ENCODE results near the gene IFRD1. TPM values are rescaled to one million over a fixed set of nuclear protein-coding genes. Genes with fewer than 3 reads are reported as not detected.

IFRD1 gene
- total RNA-seq, 1 donor from 2014 or later, result 24.6 TPM

- Histone ChIP-seq H3K4me1 (peaks cover 7% of the 10 kb centered on the region), H3K36me3 (no peaks in the 10 kb centered on the region), H3K27ac (replicated peaks) (no peak overlapping the region), H3K4me3 (no peak overlapping the region), H3K9me3 (replicated peaks) (no peaks in the 10 kb centered on the region), H3K27me3 (ENCODE audit: low read depth) (no peaks in the 10 kb centered on the region)
- no peak for DNase-seq
- intact Hi-C loops (cut with micrococcal nuclease), result no loop called here
- TF ChIP-seq, protein P1, sequence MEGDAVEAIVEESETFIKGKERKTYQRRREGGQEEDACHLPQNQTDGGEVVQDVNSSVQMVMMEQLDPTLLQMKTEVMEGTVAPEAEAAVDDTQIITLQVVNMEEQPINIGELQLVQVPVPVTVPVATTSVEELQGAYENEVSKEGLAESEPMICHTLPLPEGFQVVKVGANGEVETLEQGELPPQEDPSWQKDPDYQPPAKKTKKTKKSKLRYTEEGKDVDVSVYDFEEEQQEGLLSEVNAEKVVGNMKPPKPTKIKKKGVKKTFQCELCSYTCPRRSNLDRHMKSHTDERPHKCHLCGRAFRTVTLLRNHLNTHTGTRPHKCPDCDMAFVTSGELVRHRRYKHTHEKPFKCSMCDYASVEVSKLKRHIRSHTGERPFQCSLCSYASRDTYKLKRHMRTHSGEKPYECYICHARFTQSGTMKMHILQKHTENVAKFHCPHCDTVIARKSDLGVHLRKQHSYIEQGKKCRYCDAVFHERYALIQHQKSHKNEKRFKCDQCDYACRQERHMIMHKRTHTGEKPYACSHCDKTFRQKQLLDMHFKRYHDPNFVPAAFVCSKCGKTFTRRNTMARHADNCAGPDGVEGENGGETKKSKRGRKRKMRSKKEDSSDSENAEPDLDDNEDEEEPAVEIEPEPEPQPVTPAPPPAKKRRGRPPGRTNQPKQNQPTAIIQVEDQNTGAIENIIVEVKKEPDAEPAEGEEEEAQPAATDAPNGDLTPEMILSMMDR (IDR thresholded peaks at IDR 0.05; ENCODE audit: borderline replicate concordance), result no peak
Measured at GRCh38 chr7:112430649-112431048, 19.6 kb upstream of the IFRD1 start.

- H3K4me3 ChIP-seq, result no peak overlapping the region
- intact Hi-C loops (cut with micrococcal nuclease), result no loop called here
- no peaks in the 10 kb centered on the region for H3K27me3 ChIP-seq (ENCODE audit: low read depth)
- no peak overlapping the region for H3K27ac ChIP-seq (replicated peaks)
- H3K36me3 ChIP-seq, result no peaks in the 10 kb centered on the region
- no peaks in the 10 kb centered on the region for H3K9me3 ChIP-seq (replicated peaks)
- TF ChIP-seq, protein P1 (IDR thresholded peaks at IDR 0.05; ENCODE audit: borderline replicate concordance), result no peak
- DNase-seq, result no peak
- peaks cover 7% of the 10 kb centered on the region for H3K4me1 ChIP-seq
Measured at GRCh38 chr7:112431803-112432202, 18.5 kb upstream of the IFRD1 start.

- no peak overlapping the region for H3K27ac ChIP-seq (replicated peaks)
- no peak for DNase-seq
- intact Hi-C loops (cut with micrococcal nuclease), result no loop called here
Measured at GRCh38 chr7:112433289-112433688, 17.0 kb upstream of the IFRD1 start.

DNA sequence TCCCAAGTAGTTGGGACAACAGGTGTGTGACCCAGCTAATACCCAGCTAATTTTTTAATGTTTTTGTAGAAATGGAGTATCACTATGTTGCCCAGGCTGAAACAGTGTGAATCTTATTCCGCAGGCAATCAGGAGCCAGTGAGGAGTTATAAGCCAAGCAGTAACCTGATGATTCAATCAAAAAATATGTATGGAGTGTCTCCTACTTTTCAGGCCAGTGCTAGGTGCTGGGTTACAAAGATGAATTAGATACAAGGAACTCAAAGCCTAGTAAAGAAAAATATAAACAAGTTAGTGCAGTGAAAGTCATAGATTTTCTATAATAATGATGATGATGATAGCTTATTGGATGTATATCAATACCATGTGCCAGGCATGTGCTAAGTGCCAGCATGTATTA is 13.2 kb upstream of the IFRD1 start:
- TF ChIP-seq, protein P1 (IDR thresholded peaks at IDR 0.05; ENCODE audit: borderline replicate concordance), result no peak
- Histone ChIP-seq H3K27ac (replicated peaks) (no peak overlapping the region), H3K36me3 (no peaks in the 10 kb centered on the region), H3K4me3 (no peak overlapping the region), H3K9me3 (replicated peaks) (no peaks in the 10 kb centered on the region), H3K4me1 (no peaks in the 10 kb centered on the region), H3K27me3 (ENCODE audit: low read depth) (no peaks in the 10 kb centered on the region)
- DNase-seq, result no peak
- intact Hi-C loops (cut with micrococcal nuclease), result no loop called here

More at GRCh38 chr7:112433289-112433688, 17.0 kb upstream of the IFRD1 start:
- Histone ChIP-seq H3K9me3 (replicated peaks) (no peaks in the 10 kb centered on the region), H3K27me3 (ENCODE audit: low read depth) (no peaks in the 10 kb centered on the region), H3K36me3 (no peaks in the 10 kb centered on the region), H3K4me1 (peaks cover under 1% of the 10 kb centered on the region), H3K4me3 (no peak overlapping the region)
- TF ChIP-seq, protein P1 (IDR thresholded peaks at IDR 0.05; ENCODE audit: borderline replicate concordance), result no peak

DNA sequence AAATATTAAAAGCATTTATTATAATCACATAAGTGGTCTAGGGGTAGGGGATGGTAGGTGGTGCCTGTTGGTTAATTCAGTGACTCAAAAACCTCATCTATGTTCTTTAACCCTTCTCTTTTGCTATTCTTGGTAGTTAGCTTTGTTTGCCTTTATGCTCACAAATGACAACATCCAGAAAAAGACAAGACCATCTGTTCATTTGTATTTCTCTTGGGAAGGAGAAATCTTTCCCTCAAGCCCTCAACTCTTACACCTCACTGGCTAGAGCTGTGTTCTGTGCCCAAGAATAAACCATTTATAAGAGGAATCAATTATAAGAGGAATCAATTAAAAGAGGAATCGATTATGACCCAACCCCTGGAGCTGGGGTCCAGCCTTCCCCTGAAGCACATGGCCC is 10.8 kb upstream of the IFRD1 start:
- Histone ChIP-seq H3K27ac (replicated peaks) (no peak overlapping the region), H3K36me3 (no peaks in the 10 kb centered on the region), H3K27me3 (ENCODE audit: low read depth) (no peaks in the 10 kb centered on the region), H3K4me3 (no peak overlapping the region), H3K4me1 (no peaks in the 10 kb centered on the region), H3K9me3 (replicated peaks) (no peaks in the 10 kb centered on the region)
- intact Hi-C loops (cut with micrococcal nuclease), result no loop called here
- TF ChIP-seq, protein P1 (IDR thresholded peaks at IDR 0.05; ENCODE audit: borderline replicate concordance), result no peak
- no peak for DNase-seq

DNA sequence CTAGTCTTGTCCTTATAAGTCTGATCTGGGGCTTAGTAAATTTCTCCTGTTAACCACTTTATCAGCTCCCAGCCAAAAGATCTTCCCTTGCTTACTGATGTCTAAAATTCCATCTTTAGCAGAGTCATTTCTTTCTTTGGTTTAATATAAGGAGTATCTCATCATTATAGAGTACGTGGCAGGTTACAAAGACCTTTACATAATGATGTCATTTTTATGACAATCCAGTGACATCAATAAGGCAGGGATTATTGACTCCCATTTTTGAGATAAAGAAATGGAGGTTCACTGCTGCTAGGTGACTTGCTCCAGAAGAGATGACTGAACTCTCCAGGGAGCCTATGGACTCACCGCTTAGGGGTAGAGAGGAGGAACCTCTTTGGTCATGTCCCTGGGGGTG is 8.1 kb upstream of the IFRD1 start:
- no peaks in the 10 kb centered on the region for H3K36me3 ChIP-seq
- H3K27ac ChIP-seq (replicated peaks), result no peak overlapping the region
- H3K4me1 ChIP-seq, result no peaks in the 10 kb centered on the region
- DNase-seq, result no peak
- H3K4me3 ChIP-seq, result no peak overlapping the region
- intact Hi-C loops (cut with micrococcal nuclease), result no loop called here
- no peaks in the 10 kb centered on the region for H3K27me3 ChIP-seq (ENCODE audit: low read depth)
- TF ChIP-seq, protein P1 (IDR thresholded peaks at IDR 0.05; ENCODE audit: borderline replicate concordance), result no peak
- no peaks in the 10 kb centered on the region for H3K9me3 ChIP-seq (replicated peaks)
